ENCODE results near the gene CAPZB. TPM values are rescaled to one million over a fixed set of nuclear protein-coding genes. Genes with fewer than 3 reads are reported as not detected.

Gene CAPZB
- total RNA-seq, 1 donor from 2014 or later: 189 TPM

GRCh38 chr1:19392221-19392620 lies 93.1 kb downstream of the CAPZB start:
- no peaks in the 10 kb centered on the region for H3K4me1 Mint-ChIP-seq (ENCODE audit: low read depth)
- H3K4me3 Mint-ChIP-seq (ENCODE audit: low read depth): no peak overlapping the region
- H3K36me3 Mint-ChIP-seq (ENCODE audit: insufficient read depth): peaks cover 3% of the 10 kb centered on the region
- H3K27ac Mint-ChIP-seq: peak overlapping the region; percentile 34
- TF ChIP-seq CTCF (IDR thresholded peaks at IDR 0.05; ENCODE audit: unreplicated experiment): no peak
- no peaks in the 10 kb centered on the region for H3K9me3 Mint-ChIP-seq (ENCODE audit: low read depth)
- no peak for DNase-seq (ENCODE audit: low spot score, unreplicated experiment)
- no peaks in the 10 kb centered on the region for H3K27me3 Mint-ChIP-seq

GRCh38 chr1:19391596-19391981 lies 93.8 kb downstream of the CAPZB start:
- H3K9me3 Mint-ChIP-seq (ENCODE audit: low read depth): no peaks in the 10 kb centered on the region
- DNase-seq (ENCODE audit: low spot score, unreplicated experiment): no peak
- peak overlapping the region; percentile 34 for H3K27ac Mint-ChIP-seq
- peak; percentile 19 for TF ChIP-seq CTCF (IDR thresholded peaks at IDR 0.05; ENCODE audit: unreplicated experiment)
- H3K4me3 Mint-ChIP-seq (ENCODE audit: low read depth): no peak overlapping the region
- H3K36me3 Mint-ChIP-seq (ENCODE audit: insufficient read depth): peaks cover 3% of the 10 kb centered on the region
- no peaks in the 10 kb centered on the region for H3K4me1 Mint-ChIP-seq (ENCODE audit: low read depth)
- H3K27me3 Mint-ChIP-seq: no peaks in the 10 kb centered on the region

- TF ChIP-seq CTCF (IDR thresholded peaks at IDR 0.05; ENCODE audit: unreplicated experiment): peak; percentile 78
- H3K9me3 Mint-ChIP-seq (ENCODE audit: low read depth): no peaks in the 10 kb centered on the region
- H3K27me3 Mint-ChIP-seq: no peaks in the 10 kb centered on the region
- DNase-seq (ENCODE audit: low spot score, unreplicated experiment): no peak
- H3K4me3 Mint-ChIP-seq (ENCODE audit: low read depth): no peak overlapping the region
- H3K27ac Mint-ChIP-seq: no peak overlapping the region
- H3K36me3 Mint-ChIP-seq (ENCODE audit: insufficient read depth): peaks cover 3% of the 10 kb centered on the region
- peaks cover 3% of the 10 kb centered on the region for H3K4me1 Mint-ChIP-seq (ENCODE audit: low read depth)
Observed at GRCh38 chr1:19390901-19391595, 94.3 kb downstream of the CAPZB start.

GRCh38 chr1:19390166-19390850 lies 95.0 kb downstream of the CAPZB start:
- Mint-ChIP-seq H3K27ac (no peak overlapping the region), H3K9me3 (ENCODE audit: low read depth) (no peaks in the 10 kb centered on the region), H3K4me3 (ENCODE audit: low read depth) (no peak overlapping the region), H3K36me3 (ENCODE audit: insufficient read depth) (peaks cover 3% of the 10 kb centered on the region), H3K4me1 (ENCODE audit: low read depth) (peaks cover 8% of the 10 kb centered on the region), H3K27me3 (no peaks in the 10 kb centered on the region)
- no peak for TF ChIP-seq CTCF (IDR thresholded peaks at IDR 0.05; ENCODE audit: unreplicated experiment)
- no peak for DNase-seq (ENCODE audit: low spot score, unreplicated experiment)

GRCh38 chr1:19388980-19389379 lies 96.4 kb downstream of the CAPZB start:
- no peak for DNase-seq (ENCODE audit: low spot score, unreplicated experiment)
- Mint-ChIP-seq H3K9me3 (ENCODE audit: low read depth) (no peaks in the 10 kb centered on the region), H3K4me3 (ENCODE audit: low read depth) (no peak overlapping the region), H3K27ac (no peak overlapping the region), H3K4me1 (ENCODE audit: low read depth) (peaks cover 8% of the 10 kb centered on the region), H3K36me3 (ENCODE audit: insufficient read depth) (peaks cover 8% of the 10 kb centered on the region), H3K27me3 (no peaks in the 10 kb centered on the region)
- TF ChIP-seq CTCF (IDR thresholded peaks at IDR 0.05; ENCODE audit: unreplicated experiment): no peak

All from progenitor cell of endocrine pancreas (in vitro differentiated cells).